ENCODE results near the gene KCTD17.

- TF ChIP-seq CTCF (conservative IDR thresholded peaks at IDR 0.05; ENCODE audit: low read depth, low read length) (no peak), BHLHE40 (IDR thresholded peaks at IDR 0.05; ENCODE audit: low read depth, low read length) (no peak), RFX5 (IDR thresholded peaks at IDR 0.05; ENCODE audit: low read depth, low read length) (no peak), MAFK (IDR thresholded peaks at IDR 0.05; ENCODE audit: low read depth, low read length) (no peak), NFE2L2 (IDR thresholded peaks at IDR 0.05; ENCODE audit: low read depth, low read length) (no peak), POLR2A (IDR thresholded peaks at IDR 0.05; ENCODE audit: low read depth, low read length) (no peak), CEBPB (IDR thresholded peaks at IDR 0.05; ENCODE audit: low read depth, low read length) (no peak), MXI1 (IDR thresholded peaks at IDR 0.05; ENCODE audit: borderline replicate concordance, low read depth, low read length) (no peak), MAZ (IDR thresholded peaks at IDR 0.05; ENCODE audit: borderline replicate concordance, low read depth, low read length) (no peak), CHD1 (IDR thresholded peaks at IDR 0.05; ENCODE audit: low read depth, low read length) (no peak), SMC3 (IDR thresholded peaks at IDR 0.05; ENCODE audit: low read depth, low read length) (no peak)
- TF ChIP-seq, protein P1, sequence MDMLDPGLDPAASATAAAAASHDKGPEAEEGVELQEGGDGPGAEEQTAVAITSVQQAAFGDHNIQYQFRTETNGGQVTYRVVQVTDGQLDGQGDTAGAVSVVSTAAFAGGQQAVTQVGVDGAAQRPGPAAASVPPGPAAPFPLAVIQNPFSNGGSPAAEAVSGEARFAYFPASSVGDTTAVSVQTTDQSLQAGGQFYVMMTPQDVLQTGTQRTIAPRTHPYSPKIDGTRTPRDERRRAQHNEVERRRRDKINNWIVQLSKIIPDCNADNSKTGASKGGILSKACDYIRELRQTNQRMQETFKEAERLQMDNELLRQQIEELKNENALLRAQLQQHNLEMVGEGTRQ (IDR thresholded peaks at IDR 0.05; ENCODE audit: low read depth, low read length), result no peak
Measured at GRCh38 chr22:37092997-37093396, 41.5 kb downstream of the KCTD17 start.

Measured in IMR-90 (cell line).